IPS-18c (cell line): Measurements from ENCODE around the gene TMEM171.

Source experiments
- H3K4me3 ChIP-seq: 2 replicates; pipeline ENCODE4 v1.7.0; 2013; ENCODE audit warnings: low read depth, mild to moderate bottlenecking, low read length, moderate library complexity; ENCODE audit not compliant: insufficient read depth
- H3K9me3 ChIP-seq: one replicate; pipeline ENCODE4 v1.6.1; 2013; ENCODE audit warnings: mild to moderate bottlenecking, low read length, moderate library complexity; ENCODE audit not compliant: control insufficient read depth, insufficient read depth

Gene TMEM171

DNA sequence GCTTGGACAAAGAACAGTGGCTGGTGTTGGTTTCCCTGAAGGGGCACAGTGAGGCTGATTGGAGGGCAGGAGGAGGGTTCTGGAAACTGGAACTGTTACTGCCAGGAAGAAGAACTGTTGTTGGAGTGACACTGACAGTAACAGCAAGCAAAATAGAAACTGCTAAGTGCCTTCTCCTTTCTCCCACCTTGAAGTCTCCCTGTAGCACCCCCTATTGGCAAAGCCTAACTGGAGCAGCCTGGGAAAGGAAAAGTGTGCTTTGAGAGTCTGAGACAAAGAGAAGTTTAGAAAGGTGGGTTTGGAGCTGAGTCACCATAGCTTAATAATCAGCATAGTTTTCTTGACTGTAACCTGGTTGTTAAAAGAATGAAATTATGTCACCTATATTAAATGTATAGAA lies 50.1 kb downstream of the TMEM171 start:
- Histone ChIP-seq H3K4me3 (no peak overlapping the region), H3K9me3 (no peaks in the 10 kb centered on the region)

DNA sequence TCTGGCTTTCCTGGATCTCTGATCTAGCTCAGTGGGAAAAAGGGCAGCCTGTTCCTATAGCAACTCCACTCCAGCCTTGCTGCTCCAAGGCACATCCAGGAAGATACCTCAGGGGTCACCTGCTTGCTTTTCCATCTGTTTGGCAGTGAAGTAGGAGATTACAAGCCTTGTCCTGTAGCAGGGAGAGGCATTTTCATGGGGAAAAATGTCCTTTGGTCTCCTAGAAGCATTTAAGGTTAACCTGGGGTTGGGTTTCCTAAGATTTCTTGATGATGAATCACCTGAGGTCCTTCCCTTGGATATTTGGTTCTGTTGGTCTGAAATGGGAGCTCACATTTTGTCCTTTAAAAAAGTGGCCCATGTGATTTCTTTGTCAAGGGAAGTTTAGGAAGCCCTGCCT lies 51.1 kb downstream of the TMEM171 start:
- Histone ChIP-seq H3K9me3 (no peaks in the 10 kb centered on the region), H3K4me3 (no peak overlapping the region)

DNA sequence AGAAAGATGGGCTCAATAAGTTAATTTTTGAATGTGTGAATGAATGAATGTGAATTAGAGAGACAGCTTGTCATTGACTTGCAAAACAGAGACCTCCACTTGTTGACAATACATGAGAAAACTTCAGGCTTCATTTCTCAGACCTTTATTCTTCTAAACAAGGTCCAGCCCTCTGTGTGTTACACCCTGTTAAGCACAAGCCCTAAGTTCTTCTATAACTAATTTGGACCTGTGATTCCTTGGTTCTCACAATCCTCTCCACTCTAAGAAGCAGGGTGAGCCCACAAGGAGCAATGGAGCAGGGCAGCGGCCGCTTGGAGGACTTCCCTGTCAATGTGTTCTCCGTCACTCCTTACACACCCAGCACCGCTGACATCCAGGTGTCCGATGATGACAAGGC lies 52.6 kb downstream of the TMEM171 start, which contains the start of gene TMEM174:
Gene TMEM174 (plus strand): TSS at position 243 of the 400 bp plus-strand sequence. CDS start 51 bp downstream, at position 294.
- no peaks in the 10 kb centered on the region for H3K9me3 ChIP-seq
- no peak within 1 kb of the TSS for H3K4me3 ChIP-seq

DNA sequence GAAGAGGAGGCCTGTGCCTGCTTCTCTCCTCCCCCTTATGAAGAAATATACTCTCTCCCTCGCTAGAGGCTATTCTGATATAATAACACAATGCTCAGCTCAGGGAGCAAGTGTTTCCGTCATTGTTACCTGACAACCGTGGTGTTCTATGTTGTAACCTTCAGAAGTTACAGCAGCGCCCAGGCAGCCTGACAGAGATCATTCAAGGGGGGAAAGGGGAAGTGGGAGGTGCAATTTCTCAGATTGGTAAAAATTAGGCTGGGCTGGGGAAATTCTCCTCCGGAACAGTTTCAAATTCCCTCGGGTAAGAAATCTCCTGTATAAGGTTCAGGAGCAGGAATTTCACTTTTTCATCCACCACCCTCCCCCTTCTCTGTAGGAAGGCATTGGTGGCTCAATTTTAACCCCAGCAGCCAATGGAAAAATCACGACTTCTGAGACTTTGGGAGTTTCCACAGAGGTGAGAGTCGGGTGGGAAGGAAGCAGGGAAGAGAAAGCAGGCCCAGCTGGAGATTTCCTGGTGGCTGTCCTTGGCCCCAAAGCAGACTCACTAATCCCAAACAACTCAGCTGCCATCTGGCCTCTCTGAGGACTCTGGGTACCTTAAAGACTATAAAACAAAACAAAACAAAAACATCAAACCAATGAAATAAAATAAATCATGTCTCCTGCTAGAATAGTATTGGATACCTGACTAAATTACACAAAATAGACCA lies 53.9 kb downstream of the TMEM171 start:
- H3K9me3 ChIP-seq: no peaks in the 10 kb centered on the region
- no peak overlapping the region for H3K4me3 ChIP-seq

DNA sequence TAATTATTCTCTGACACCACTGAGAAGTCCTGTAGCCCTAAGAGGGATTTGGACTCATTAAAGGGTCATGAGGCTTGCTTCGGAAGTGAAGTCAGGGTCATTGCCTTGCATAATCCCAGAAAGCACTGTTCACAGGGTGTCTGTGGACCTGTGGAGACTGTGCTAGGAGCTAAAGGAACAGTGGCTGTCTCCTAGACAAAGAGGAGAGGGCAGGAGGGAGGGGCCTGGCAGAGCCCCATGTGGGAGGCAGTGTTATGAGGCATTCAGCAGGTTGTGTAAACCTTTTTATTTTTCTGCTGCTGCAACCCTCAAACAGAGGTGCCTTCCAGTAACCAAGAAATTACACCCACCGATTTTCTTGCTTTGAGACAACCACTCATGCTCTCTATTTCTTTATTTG lies 55.9 kb downstream of the TMEM171 start:
- Histone ChIP-seq H3K4me3 (no peak overlapping the region), H3K9me3 (no peaks in the 10 kb centered on the region)

DNA sequence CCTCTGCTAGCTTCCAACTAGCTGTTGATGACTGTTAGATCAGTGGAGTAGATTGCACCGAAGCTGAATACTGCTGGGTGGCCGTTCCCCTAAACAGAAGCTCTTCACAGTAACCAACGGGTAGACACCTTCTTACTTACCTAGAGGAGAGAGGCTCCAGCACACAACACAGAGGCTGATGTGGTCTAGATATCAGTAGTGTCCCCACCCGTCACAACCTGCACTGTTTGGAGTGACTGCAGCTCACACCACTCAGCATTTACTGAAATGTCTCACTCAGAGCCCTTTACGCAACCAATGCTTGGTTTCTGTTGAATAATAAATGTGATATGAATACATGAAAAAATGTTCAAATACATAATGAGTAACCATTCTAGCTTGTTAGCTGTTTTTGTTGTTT lies 57.9 kb downstream of the TMEM171 start:
- Histone ChIP-seq H3K4me3 (no peak overlapping the region), H3K9me3 (no peaks in the 10 kb centered on the region)

DNA sequence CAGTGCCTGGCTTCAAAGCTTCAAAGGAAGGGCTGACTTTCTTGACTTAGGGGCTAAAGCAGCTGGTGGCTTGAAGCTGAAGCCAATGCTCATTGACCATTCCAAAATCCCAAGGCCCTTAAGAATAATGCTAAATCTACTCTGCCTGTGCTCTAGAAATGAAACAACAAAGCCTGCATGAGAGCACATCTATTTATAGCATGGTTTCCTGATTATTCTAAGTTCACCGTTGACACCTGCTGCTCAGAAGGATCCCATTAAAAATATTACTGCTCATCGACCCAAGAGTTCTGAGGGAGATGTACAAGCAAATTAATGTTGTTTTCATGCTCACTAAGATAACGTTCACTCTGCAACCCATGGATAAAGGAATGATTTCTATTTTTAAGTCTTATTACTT lies 59.4 kb downstream of the TMEM171 start:
- Histone ChIP-seq H3K4me3 (no peak overlapping the region), H3K9me3 (no peaks in the 10 kb centered on the region)

DNA sequence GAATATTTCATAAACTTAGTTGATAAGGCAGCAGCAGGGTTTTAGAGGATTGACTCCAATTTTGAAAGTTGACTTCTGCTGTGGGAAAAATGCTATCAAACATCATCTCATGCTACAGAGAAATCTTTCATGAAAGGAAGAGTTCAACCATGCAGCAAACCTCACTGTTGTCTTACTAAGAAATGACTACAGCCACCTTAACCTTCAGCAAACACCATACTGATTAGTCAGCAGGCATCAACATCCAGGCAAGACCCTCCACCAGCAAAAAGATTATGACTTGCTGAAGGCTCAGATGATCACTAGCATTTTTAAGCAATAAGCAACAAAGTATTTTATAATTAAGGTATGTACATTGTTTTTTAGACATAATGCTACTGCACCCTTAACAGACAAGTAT lies 60.2 kb downstream of the TMEM171 start:
- Histone ChIP-seq H3K4me3 (no peak overlapping the region), H3K9me3 (no peaks in the 10 kb centered on the region)
